ENCODE data around the gene OSCAR.

DNA sequence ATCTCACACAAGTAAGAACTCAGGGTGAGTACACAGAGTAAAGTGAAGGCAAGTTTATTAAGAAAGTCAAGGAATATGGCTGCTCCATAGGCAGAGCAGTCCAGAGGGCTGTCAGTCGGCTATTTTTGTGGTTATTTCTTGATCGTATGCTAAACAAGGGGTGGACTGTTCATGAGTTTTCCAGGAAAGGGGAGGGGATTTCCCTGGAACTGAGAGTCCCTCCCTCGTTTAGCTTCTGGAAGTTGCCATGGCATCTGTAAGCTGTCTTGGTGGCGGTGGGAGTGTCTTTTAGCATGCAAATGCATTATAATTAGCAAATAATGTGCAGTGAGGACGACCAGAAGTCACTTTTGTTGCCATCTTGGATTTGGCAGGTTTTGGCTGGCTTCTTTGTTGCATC is 31.1 kb downstream of the OSCAR start:
- TF ChIP-seq, protein P1, sequence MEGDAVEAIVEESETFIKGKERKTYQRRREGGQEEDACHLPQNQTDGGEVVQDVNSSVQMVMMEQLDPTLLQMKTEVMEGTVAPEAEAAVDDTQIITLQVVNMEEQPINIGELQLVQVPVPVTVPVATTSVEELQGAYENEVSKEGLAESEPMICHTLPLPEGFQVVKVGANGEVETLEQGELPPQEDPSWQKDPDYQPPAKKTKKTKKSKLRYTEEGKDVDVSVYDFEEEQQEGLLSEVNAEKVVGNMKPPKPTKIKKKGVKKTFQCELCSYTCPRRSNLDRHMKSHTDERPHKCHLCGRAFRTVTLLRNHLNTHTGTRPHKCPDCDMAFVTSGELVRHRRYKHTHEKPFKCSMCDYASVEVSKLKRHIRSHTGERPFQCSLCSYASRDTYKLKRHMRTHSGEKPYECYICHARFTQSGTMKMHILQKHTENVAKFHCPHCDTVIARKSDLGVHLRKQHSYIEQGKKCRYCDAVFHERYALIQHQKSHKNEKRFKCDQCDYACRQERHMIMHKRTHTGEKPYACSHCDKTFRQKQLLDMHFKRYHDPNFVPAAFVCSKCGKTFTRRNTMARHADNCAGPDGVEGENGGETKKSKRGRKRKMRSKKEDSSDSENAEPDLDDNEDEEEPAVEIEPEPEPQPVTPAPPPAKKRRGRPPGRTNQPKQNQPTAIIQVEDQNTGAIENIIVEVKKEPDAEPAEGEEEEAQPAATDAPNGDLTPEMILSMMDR (IDR thresholded peaks at IDR 0.05): no peak
- no peak for TF ChIP-seq EP300 (IDR thresholded peaks at IDR 0.05)

Data from esophagus muscularis mucosa (tissue), 3 donors.